Central memory CD8-positive, alpha-beta T cell (primary cell): Measurements from ENCODE around the gene ATP8B4.

Experiments
- ATAC-seq: fragments of 150-1000 bp; cut with Tn5 transposase; replicated peaks from 2 replicates; pipeline ENCODE4 v1.10.0; 2022; ENCODE audit warnings: mild to moderate bottlenecking, moderate FRiP score, moderate number of reproducible peaks; ENCODE audit not compliant: poor library complexity, severe bottlenecking; ENCODE audit errors: extremely low read depth
- DNase-seq, 2 donors: peaks; one replicate each; pipeline ENCODE4 v3.0.0; 2021; ENCODE audit warnings: low spot score in 2 of 2
- H3K27ac Mint-ChIP-seq: one replicate; pipeline ENCODE4 v1.8.0; 2022; ENCODE audit warnings: low read depth, mild to moderate bottlenecking, moderate library complexity, mixed read lengths
- H3K27me3 Mint-ChIP-seq: one replicate; pipeline ENCODE4 v1.8.0; 2022; ENCODE audit warnings: mixed read lengths
- H3K36me3 Mint-ChIP-seq: one replicate; pipeline ENCODE4 v1.8.0; 2022; ENCODE audit warnings: mild to moderate bottlenecking, moderate library complexity, mixed read lengths; ENCODE audit not compliant: insufficient read depth
- H3K4me1 Mint-ChIP-seq: one replicate; pipeline ENCODE4 v1.8.0; 2022; ENCODE audit warnings: mixed read lengths
- H3K4me3 Mint-ChIP-seq: one replicate; pipeline ENCODE4 v1.8.0; 2022; ENCODE audit warnings: mild to moderate bottlenecking, moderate library complexity, mixed read lengths
- H3K9me3 Mint-ChIP-seq: one replicate; pipeline ENCODE4 v1.8.0; 2022; ENCODE audit warnings: mixed read lengths

The ATP8B4 gene

GRCh38 chr15:50046867-50047266 lies 72.2 kb downstream of the ATP8B4 start:
- H3K9me3 Mint-ChIP-seq = peaks cover 14% of the 10 kb centered on the region
- no peaks in the 10 kb centered on the region for H3K27me3 Mint-ChIP-seq
- ATAC-seq = no peak
- peaks cover 9% of the 10 kb centered on the region for H3K4me1 Mint-ChIP-seq
- no peak overlapping the region for H3K4me3 Mint-ChIP-seq
- H3K27ac Mint-ChIP-seq = peak overlapping the region; percentile 69
- DNase-seq = no peak
- H3K36me3 Mint-ChIP-seq = peaks cover 6% of the 10 kb centered on the region

GRCh38 chr15:50046159-50046558 lies 72.9 kb downstream of the ATP8B4 start:
- H3K4me3 Mint-ChIP-seq = no peak overlapping the region
- H3K36me3 Mint-ChIP-seq = peaks cover 6% of the 10 kb centered on the region
- ATAC-seq (no peak), DNase-seq (no peak)
- peak overlapping the region; percentile 69 for H3K27ac Mint-ChIP-seq
- no peaks in the 10 kb centered on the region for H3K27me3 Mint-ChIP-seq
- peaks cover 9% of the 10 kb centered on the region for H3K4me1 Mint-ChIP-seq
- peaks cover 14% of the 10 kb centered on the region for H3K9me3 Mint-ChIP-seq

- no peak for ATAC-seq
- H3K4me1 Mint-ChIP-seq = peaks cover 9% of the 10 kb centered on the region
- H3K9me3 Mint-ChIP-seq = peaks cover 14% of the 10 kb centered on the region
- H3K36me3 Mint-ChIP-seq = peaks cover 4% of the 10 kb centered on the region
- no peak overlapping the region for H3K4me3 Mint-ChIP-seq
- DNase-seq = no peak
- H3K27me3 Mint-ChIP-seq = no peaks in the 10 kb centered on the region
- no peak overlapping the region for H3K27ac Mint-ChIP-seq
Observed at GRCh38 chr15:50044904-50045303, 74.1 kb downstream of the ATP8B4 start.

GRCh38 chr15:50044406-50044805 lies 74.6 kb downstream of the ATP8B4 start:
- no peak for ATAC-seq
- H3K27me3 Mint-ChIP-seq = no peaks in the 10 kb centered on the region
- H3K27ac Mint-ChIP-seq = no peak overlapping the region
- no peak for DNase-seq
- H3K36me3 Mint-ChIP-seq = peaks cover 4% of the 10 kb centered on the region
- H3K4me1 Mint-ChIP-seq = peaks cover 9% of the 10 kb centered on the region
- H3K9me3 Mint-ChIP-seq = peaks cover 14% of the 10 kb centered on the region
- H3K4me3 Mint-ChIP-seq = no peak overlapping the region

- Mint-ChIP-seq H3K4me3 (no peak overlapping the region), H3K9me3 (peaks cover 14% of the 10 kb centered on the region), H3K27ac (no peak overlapping the region), H3K36me3 (peaks cover 4% of the 10 kb centered on the region), H3K27me3 (peaks cover under 1% of the 10 kb centered on the region), H3K4me1 (peaks cover 9% of the 10 kb centered on the region)
- no peak for ATAC-seq
- no peak for DNase-seq
Observed at GRCh38 chr15:50042775-50043174, 76.3 kb downstream of the ATP8B4 start.

- no peaks in the 10 kb centered on the region for H3K36me3 Mint-ChIP-seq
- H3K4me1 Mint-ChIP-seq = no peaks in the 10 kb centered on the region
- H3K4me3 Mint-ChIP-seq = no peak overlapping the region
- ATAC-seq (no peak), DNase-seq (no peak)
- H3K27ac Mint-ChIP-seq = no peak overlapping the region
- H3K27me3 Mint-ChIP-seq = peaks cover under 1% of the 10 kb centered on the region
- H3K9me3 Mint-ChIP-seq = no peaks in the 10 kb centered on the region
Observed at GRCh38 chr15:50030456-50030855, 88.6 kb downstream of the ATP8B4 start.

GRCh38 chr15:50028326-50028725 lies 90.7 kb downstream of the ATP8B4 start:
- DNase-seq = no peak
- Mint-ChIP-seq H3K27ac (no peak overlapping the region), H3K27me3 (no peaks in the 10 kb centered on the region), H3K4me3 (no peak overlapping the region), H3K36me3 (no peaks in the 10 kb centered on the region), H3K4me1 (no peaks in the 10 kb centered on the region), H3K9me3 (no peaks in the 10 kb centered on the region)
- ATAC-seq = no peak

GRCh38 chr15:50024281-50024680 lies 94.8 kb downstream of the ATP8B4 start:
- DNase-seq (no peak), ATAC-seq (no peak)
- Mint-ChIP-seq H3K27ac (no peak overlapping the region), H3K27me3 (no peaks in the 10 kb centered on the region), H3K36me3 (no peaks in the 10 kb centered on the region), H3K4me3 (no peak overlapping the region), H3K9me3 (no peaks in the 10 kb centered on the region), H3K4me1 (no peaks in the 10 kb centered on the region)

GRCh38 chr15:50018491-50018890 lies 100.5 kb downstream of the ATP8B4 start:
- H3K27ac Mint-ChIP-seq = no peak overlapping the region
- H3K4me1 Mint-ChIP-seq = no peaks in the 10 kb centered on the region
- no peaks in the 10 kb centered on the region for H3K27me3 Mint-ChIP-seq
- no peaks in the 10 kb centered on the region for H3K9me3 Mint-ChIP-seq
- DNase-seq (no peak), ATAC-seq (no peak)
- no peak overlapping the region for H3K4me3 Mint-ChIP-seq
- H3K36me3 Mint-ChIP-seq = no peaks in the 10 kb centered on the region

- Mint-ChIP-seq H3K36me3 (no peaks in the 10 kb centered on the region), H3K4me3 (no peak overlapping the region), H3K4me1 (no peaks in the 10 kb centered on the region), H3K27ac (no peak overlapping the region), H3K9me3 (no peaks in the 10 kb centered on the region), H3K27me3 (no peaks in the 10 kb centered on the region)
- ATAC-seq = no peak
- no peak for DNase-seq
Observed at GRCh38 chr15:50017522-50017921, 101.5 kb downstream of the ATP8B4 start.

GRCh38 chr15:50016951-50017350 lies 102.1 kb downstream of the ATP8B4 start:
- no peaks in the 10 kb centered on the region for H3K9me3 Mint-ChIP-seq
- no peak overlapping the region for H3K27ac Mint-ChIP-seq
- H3K4me3 Mint-ChIP-seq = no peak overlapping the region
- H3K4me1 Mint-ChIP-seq = no peaks in the 10 kb centered on the region
- no peaks in the 10 kb centered on the region for H3K36me3 Mint-ChIP-seq
- no peak for ATAC-seq
- H3K27me3 Mint-ChIP-seq = no peaks in the 10 kb centered on the region
- no peak for DNase-seq

- Mint-ChIP-seq H3K36me3 (no peaks in the 10 kb centered on the region), H3K27ac (no peak overlapping the region), H3K4me3 (no peak overlapping the region), H3K27me3 (no peaks in the 10 kb centered on the region), H3K4me1 (no peaks in the 10 kb centered on the region), H3K9me3 (no peaks in the 10 kb centered on the region)
- no peak for ATAC-seq
- no peak for DNase-seq
Observed at GRCh38 chr15:50012790-50013189, 106.2 kb downstream of the ATP8B4 start.

GRCh38 chr15:50009634-50010033 lies 109.4 kb downstream of the ATP8B4 start:
- ATAC-seq (no peak), DNase-seq (no peak)
- Mint-ChIP-seq H3K4me3 (no peak overlapping the region), H3K9me3 (no peaks in the 10 kb centered on the region), H3K4me1 (no peaks in the 10 kb centered on the region), H3K36me3 (no peaks in the 10 kb centered on the region), H3K27me3 (no peaks in the 10 kb centered on the region), H3K27ac (no peak overlapping the region)

- ATAC-seq (peak; percentile 99), DNase-seq (peak; percentile 45 to 56)
- H3K9me3 Mint-ChIP-seq = no peaks in the 10 kb centered on the region
- peaks cover 13% of the 10 kb centered on the region for H3K4me1 Mint-ChIP-seq
- no peak overlapping the region for H3K4me3 Mint-ChIP-seq
- peak overlapping the region; percentile 85 for H3K27ac Mint-ChIP-seq
- no peaks in the 10 kb centered on the region for H3K36me3 Mint-ChIP-seq
- H3K27me3 Mint-ChIP-seq = peaks cover 10% of the 10 kb centered on the region
Observed at GRCh38 chr15:50003786-50004334, 115.2 kb downstream of the ATP8B4 start.
